NCI-H128 (cell line): ENCODE data around the gene RIMBP3C.
"Not testable (repeated sequence)": the region's sequence is repeated elsewhere in the genome, so short reads cannot be mapped to it uniquely, and the experiment has no call there.

Source experiments
- DNase-seq: peaks from one replicate; lab custom pipeline; 2025; ENCODE audit not compliant: unreplicated experiment; lab: John Stamatoyannopoulos, UW

Gene RIMBP3C, protein sequence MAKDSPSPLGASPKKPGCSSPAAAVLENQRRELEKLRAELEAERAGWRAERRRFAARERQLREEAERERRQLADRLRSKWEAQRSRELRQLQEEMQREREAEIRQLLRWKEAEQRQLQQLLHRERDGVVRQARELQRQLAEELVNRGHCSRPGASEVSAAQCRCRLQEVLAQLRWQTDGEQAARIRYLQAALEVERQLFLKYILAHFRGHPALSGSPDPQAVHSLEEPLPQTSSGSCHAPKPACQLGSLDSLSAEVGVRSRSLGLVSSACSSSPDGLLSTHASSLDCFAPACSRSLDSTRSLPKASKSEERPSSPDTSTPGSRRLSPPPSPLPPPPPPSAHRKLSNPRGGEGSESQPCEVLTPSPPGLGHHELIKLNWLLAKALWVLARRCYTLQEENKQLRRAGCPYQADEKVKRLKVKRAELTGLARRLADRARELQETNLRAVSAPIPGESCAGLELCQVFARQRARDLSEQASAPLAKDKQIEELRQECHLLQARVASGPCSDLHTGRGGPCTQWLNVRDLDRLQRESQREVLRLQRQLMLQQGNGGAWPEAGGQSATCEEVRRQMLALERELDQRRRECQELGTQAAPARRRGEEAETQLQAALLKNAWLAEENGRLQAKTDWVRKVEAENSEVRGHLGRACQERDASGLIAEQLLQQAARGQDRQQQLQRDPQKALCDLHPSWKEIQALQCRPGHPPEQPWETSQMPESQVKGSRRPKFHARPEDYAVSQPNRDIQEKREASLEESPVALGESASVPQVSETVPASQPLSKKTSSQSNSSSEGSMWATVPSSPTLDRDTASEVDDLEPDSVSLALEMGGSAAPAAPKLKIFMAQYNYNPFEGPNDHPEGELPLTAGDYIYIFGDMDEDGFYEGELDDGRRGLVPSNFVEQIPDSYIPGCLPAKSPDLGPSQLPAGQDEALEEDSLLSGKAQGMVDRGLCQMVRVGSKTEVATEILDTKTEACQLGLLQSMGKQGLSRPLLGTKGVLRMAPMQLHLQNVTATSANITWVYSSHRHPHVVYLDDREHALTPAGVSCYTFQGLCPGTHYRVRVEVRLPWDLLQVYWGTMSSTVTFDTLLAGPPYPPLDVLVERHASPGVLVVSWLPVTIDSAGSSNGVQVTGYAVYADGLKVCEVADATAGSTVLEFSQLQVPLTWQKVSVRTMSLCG (N-terminal part only)

DNA sequence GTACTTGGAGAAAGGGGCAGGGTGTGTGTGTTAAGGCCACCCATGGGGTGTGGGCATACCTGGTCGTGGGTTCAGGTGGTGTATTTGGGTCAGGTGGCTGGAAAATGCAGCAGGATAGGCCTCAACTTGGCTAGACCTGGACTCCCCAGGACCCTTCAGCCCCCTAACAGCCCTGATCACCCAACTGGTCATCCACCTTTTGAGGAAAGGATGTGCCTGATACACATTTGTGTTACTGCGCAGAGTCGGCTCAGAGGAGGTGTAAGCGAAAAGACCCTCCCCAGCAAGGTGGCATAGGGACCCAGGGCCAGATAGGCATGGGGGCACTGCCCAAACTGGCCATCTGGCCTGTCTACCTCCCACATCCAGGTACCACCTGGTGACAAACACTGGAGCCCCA is at the start of gene RIMBP3C:
TSS of gene RIMBP3C (minus strand) at position 101 of the 400 bp plus-strand sequence. CDS start 485 bp downstream, outside the sequence.
- not testable (repeated sequence) for DNase-seq

DNA sequence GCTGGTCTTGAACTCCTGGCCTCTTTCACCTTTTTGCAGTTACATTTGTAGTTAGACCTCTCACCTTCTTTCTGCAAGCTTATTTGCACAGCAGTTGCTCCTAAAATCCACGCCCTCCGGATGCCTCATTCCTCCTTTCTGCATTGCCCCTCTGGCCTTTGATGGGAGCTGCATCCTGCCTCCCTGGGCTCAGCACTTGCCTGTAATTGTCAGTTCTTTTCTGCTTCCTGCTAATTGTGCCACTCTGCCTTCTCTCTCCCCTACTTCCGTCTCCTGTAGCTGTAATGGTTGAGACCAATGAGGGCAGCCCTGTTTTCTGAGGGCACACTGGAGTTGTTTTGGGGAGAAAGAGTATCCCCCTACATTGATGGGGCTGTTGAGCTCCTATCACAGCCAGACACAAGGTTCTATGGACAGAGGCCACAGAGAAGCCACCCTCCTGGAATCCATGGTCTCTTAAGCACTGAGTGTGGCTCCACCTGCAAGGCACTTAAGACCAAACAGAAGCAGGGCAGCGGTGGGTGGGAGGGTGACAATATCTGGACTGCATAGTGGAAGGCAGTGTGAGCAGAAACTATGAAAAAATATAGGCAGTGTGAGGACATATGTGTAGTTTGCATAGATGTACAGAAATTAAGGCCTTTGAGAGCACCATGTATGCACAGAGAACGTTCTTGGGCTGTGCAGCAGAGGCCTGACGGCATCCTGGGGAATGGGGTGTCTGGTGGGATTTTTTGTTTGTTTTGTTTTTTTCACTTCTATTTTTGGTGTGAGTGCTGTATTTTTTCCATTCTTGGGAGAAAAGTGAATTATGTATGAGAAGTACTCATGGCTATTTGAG is 48.0 kb upstream of the RIMBP3C start:
- DNase-seq = no peak

DNA sequence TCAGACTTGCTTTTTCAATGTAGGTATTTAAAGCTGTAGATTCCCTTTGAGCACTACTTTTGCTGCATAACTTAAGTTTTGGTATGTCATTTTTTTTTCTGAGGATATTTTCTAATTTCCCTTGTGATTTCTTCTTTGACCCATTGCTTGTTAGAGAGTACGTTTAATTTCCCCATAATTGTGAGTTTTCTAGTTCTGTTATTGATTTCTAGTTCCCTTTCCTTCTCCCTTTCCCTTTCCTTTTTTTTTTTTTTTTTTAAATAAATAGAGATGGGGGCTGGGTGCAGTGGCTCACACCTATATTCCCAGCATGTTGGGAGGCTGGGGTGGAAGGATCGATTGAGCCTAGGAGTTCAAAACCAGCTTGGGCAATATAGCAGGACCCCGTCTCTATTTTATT is 47.0 kb upstream of the RIMBP3C start:
- DNase-seq = no peak

DNA sequence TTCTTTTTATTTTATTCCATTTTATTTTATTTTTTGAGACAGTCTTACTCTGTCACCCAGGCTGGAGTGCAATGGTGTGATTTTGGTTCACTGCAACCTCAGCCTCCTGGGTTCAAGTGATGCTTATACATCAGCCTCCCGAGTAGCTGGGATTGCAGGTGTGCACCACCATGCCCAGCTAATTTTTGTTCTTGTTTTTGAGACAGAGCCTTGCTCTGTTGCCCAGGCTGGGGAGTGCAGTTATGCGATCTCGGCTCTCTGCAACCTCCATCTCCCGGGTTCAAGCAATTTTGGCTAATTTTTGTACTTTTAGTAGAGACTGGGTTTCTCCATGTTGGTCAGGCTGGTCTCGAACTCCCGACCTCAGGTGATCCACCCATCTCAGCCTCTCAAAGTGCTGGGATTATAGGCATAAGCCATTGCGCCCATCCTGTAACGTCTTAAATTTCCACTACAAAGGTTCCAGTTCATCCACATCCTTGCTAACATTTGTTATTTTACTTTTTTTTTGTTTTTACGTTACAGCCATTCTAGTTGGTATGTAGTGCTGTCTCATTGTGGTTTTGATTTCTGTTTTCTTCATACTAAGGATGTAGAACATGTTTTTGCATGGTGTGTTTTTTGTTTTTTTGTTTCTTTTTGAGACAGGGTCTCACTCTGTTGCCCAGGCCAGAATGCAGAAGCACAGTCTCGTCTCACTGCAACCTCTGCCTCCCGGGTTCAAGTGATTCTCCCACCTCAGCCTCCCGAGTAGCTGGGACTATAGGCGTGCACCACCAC is 45.3 kb upstream of the RIMBP3C start:
- DNase-seq = not testable (repeated sequence)

DNA sequence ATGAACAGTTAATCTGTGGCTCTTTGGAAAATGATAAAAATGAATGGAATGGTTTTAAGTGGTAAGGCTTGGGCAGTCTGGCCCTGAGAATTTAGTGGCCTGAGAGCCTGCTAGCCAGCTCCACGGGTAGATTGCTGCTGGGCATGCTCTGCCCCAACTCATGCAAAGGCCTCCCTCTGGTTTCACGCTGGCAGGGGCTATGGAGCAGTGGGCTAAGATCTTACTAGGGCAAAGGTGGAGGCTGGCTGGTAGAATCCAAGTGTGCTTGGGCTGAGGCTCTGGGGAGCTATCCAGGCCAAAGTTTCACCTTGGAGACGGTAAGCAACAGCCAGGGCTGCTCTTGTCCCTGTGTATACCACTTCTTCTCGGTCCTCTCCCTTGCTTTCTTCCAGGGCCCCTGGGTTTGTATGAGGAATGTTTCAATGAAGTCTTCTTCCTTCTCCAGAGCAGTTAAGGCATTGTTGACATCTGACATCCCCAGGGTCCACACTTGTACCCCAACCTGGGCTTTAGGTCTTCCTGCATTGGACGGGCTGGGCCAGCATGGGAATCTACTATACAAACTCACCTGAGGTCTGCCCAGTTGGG is 43.7 kb upstream of the RIMBP3C start:
- DNase-seq = no peak

DNA sequence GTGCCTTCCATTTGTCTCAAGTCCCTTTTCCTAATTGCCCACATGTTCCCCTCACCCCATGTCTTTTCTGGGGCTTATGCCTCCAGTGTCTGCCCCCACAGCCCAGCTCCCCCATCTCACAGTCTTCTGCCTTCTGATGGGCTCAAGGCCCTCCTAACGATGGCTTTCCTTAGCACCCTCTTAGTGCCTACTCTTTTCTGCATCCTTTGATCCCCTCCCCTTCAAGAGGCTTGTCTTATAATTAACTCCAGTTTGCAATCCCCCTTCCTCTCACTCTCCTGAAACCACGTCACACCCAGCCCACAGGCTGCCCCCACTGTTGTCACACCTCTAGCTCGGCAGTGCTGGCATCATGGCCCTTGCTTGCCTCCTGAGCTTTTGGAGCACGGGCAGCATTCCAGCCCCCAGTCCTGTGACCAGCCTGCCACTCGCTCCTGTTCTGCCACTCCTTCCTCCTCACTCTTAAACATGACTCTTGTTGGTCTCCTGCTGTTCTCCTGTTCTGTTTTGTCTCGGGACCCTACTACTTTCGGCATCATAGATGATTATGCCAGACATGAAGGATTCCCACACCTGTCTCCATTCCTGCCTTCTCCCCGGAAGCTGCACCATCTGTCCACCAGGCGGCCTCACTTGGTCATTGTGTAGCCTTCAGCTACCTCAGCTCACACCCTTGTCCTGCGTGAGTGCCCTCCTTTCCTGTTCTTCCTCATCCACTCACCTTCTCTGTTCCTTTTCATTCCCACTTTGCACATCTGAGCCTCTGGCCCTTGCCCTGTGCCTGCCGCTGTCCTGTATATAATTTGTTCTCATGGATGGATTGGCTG is 42.4 kb upstream of the RIMBP3C start:
- no peak for DNase-seq

DNA sequence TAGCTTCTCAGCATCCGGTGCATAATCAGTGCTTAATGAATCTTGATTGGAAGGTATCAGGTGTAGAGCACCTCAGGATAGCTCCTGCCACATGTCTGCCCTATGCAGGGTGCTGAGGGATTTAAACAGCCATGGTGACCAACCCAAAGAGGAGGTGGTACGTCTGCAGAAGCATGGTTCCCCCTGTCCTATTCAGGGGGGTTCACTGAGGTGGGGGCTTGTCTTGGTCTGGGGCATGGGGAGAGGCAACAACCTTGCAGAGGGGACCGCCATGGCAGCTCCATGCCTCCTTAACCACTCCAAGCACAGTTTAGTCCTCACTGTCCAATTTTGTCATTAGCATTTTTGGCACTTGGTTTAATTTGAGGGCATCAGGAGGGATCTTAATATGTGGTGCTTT is 41.2 kb upstream of the RIMBP3C start:
- DNase-seq = no peak

DNA sequence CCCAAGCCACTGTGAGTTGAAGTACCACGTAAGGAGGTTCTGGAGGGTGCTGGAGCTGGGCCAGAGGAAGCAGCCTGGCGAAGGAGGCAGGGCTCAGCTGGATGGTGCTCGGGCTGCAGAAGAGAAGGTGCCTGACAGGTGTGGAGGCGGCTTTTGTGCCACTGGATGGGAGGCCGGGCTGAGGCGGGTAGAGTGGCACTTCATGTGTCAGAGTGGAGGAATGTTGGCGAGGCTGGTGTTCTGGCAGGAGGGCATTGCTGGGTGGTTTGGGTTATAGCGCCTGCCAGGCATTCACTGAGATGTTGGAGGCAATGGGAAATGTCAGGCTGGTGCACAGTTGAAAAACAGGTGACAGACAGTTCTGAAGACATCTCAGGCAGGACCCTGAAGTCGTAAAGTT is 40.4 kb upstream of the RIMBP3C start:
- no peak for DNase-seq

DNA sequence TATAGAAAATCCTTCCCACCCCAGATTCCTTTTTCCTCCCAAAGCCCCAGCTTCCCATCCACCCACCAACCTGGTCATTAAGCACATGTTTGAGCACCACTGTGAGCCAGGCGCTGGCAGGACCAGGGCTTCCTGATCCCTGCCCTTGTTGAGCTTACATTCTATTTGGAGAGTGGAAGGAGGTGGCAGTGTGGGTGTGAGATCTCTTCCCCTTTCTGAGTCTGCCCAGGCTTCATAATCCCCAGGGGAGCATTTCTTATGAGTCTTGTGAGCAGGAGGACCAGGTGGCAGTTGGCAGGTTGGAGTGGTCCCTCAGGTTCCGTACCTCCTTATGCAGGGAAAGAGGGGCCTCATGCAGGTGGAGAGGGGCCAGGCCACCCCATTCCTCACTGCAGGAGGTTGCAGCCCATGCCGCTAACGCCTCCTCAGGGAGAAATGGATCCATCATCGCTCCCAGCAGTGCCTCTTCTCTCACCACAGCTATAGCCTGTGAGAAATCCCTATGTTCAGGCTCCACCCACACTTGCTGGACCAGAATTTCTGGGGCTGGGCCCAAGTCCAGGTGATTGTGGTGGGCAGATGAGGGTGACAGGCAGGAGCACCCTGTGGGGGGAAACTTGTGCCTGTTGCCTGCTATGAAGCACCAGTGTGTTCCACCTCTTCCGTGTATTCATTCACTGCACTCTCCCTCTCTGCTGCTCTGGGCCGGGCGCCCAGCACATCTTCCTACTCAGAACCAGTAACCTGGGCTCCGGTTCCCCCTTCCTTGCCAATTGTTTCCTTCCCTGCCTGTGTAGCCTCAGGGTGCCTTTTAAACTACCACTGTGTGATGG is 39.8 kb upstream of the RIMBP3C start:
- no peak for DNase-seq

DNA sequence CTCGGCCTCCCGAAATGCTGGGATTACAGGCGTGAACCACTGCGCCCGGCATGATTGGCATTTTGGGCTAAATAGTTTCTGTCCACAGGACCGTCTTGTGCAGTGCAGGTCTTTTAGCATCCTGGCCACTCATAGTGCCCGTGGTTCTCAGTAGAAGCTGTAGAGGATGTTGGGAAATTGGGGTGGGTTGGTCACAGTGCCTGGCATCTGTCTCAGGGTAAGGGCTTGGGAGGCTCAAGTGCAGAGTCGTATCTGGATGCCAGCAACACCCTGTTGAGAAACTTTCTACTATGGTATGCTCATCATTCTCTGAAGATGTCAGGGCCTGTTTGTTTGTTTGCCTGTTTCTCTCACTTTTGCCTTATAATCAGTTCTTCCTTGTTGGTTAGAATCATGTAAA is 38.1 kb upstream of the RIMBP3C start:
- no peak for DNase-seq

DNA sequence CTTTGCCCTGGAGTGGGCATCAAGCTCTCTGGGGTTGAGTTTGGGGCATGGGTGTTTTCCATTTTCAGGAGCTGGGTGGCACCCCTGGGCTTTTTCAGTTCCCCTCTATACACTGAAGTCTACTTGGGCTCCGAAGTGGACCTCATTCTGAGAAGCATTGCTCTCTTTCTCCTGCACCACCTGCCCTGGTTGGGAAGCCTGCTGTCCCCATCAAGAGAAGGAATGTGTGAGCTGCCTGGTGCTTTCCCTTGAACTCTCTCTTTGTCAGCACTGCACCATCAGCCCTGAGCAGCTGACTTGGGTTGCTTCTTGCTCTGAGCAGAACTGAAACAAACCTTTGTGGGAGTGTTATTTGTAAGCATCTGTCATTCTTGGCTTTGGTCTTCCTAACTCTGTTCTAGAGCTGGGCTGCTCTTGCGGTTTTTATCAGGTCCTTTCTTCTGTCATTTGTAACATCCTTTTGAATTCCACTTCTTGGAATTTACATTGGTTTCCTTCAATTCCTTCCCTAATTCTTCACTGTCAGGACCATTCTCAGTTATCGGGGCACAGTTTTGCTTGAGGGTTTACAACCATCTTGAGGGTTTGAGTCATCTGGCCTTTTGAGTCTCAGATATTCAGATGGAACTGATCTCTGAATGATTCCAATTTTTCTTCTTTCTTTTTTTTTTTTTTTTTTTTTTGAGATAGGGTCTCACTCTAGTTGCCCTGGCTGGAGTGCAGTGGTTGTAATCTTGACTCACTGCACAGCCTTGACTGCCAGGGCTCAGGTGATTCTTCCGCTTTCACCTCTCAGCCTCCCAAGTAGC is 36.7 kb upstream of the RIMBP3C start:
- no peak for DNase-seq

DNA sequence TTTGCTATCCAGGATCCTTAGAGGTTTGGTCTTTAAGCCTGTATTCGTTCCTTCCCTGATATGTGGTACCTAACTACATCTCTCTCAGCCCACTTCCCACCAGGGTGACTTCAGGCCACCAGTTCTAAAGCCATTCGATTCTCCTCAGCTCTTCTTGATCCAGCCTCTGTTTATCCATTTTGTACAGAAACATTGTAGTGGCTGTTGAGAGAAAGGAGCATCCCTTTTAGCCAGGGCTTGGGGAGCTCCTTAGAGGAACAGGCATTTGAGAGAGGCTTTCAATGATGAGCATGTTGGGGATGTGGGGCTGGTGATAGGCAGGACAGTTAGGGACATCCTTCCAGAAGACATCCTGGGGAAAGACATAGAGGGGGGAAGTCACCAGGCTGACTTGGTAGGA is 34.1 kb upstream of the RIMBP3C start:
- no peak for DNase-seq

DNA sequence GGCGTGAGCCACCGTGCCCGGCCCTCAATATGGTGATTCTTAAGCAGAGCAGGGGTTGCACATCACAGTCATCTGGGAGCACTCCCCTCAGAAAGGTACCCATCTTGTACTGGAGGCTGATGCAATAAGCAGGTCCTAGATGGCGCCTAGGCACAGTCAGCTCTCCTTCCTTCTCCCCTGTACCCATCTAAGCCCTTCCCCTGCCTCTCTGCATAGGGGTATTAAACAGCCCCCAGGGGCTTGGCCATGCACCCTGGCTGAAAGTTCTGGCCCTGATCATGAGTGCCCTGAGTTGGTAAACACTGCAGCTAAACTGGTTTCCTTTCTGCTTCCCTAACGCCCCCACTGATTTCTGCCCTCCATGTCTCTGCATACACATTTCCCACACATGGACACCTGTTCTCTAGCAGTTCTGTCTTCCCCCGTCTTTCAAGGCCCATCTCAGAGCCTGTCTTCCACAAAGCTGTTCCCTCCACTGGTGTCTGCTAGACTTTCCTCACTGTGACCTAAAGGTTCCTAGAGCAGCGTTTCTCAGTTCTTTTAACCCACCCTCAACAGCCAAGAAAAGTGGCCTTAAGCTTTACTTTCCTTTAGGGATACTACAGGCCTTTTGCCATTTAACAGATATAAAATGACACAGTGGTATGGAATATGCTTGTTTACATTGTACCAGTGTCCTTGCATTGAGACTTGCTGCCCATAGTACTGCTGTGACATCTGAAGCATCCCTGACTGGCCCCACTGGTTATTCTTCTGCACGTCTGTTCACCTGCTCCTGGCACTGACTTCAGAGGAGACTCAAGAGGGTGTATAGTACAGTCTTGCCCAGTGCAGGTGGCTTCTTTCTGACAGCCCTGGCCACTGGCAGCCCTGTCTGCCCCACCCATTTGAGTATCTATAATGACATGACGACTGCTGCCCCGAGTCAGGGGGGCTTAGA is 31.8 kb upstream of the RIMBP3C start:
- DNase-seq = no peak

DNA sequence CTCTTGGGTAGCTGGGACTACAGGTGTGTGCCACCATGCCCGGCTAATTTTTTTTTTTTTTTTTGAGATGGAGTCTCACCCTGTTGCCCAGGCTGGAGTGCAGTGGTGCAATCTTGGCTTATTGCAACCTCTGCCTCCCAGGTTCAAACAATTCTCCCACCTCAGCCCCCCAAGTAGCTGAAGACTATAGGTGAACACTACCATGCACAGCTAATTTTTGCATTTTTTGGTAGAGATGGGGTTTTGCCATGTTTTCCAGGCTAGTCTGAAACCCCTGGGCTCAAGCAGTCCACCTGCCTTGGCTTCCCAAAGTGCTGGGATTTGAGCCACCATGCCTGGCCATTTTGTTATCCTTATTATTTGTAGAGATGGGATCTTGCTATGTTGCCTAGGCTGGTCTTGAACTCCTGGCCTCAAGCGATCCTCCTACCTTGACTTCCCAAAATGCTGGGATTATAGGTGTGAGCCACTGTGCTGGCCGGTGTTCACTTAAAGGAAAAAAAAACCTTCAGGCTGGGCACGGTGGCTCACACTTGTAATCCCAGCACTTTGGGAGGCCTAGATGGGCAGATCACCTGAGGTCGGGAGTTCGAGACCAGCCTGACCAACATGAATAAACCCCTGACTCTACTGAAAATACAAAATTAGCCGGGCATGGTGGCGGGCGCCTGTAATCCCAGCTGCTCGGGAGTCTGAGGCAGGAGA is 29.9 kb upstream of the RIMBP3C start:
- not testable (repeated sequence) for DNase-seq

DNA sequence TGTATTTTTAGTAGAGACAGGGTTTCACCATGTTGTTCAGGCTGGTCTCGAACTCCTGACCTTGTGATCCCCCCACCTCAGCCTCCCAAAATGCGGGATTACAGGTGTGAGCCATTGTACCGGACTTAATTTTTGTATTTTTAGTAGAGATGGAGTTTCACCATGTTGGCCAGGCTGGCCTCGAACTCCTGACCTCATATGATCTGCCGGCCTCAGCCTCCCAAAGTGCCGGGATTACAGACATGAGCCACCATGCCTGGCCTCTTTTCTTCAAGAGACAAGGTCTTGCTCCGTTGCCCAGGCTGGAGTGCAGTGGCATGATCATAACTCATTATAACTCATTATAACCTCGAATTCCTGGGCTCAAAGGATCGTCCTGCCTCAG is 29.4 kb upstream of the RIMBP3C start:
- DNase-seq = not testable (repeated sequence)
